ENCODE measurements around the gene CLEC3B.

DNA sequence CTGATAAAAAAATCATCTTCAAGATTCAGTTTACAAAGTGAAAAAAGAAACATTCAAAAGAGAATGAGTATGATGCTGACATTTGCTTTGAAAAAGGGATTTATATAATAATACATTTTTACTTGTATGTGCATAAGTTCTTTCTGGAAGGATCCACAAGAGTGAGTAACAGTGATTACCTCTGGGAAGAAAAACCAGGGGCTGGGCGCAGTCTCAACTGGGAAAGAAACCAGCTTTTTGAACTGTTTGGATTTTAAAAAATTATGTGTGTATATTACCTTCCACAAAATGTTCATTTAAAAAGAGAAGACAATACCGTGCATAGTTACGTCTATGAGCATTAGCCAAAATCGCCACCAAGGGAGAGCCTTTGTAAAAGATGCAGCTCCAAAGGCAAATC, 1.3 kb downstream of the CLEC3B start:
- no peak for TF ChIP-seq POLR2A (IDR thresholded peaks at IDR 0.05)
- no peak for TF ChIP-seq CTCF (IDR thresholded peaks at IDR 0.05)
